MG63 (cell line): ENCODE measurements around the gene TOX3. TPM values are rescaled to one million over a fixed set of nuclear protein-coding genes. Genes with fewer than 3 reads are reported as not detected.

Experiments used
- DNase-seq: peaks from one replicate; pipeline ENCODE4 v3.0.0-alpha.2; 2020
- H3K27me3 ChIP-seq: fragments of 250-450 bp; sonication (Bioruptor Pico); 2 replicates; pipeline ENCODE4 v1.5.1; 2020; ENCODE audit warnings: mild to moderate bottlenecking, moderate library complexity
- H3K36me3 ChIP-seq: fragments of 250-450 bp; sonication (Bioruptor Pico); 2 replicates; pipeline ENCODE4 v1.5.1; 2020; ENCODE audit warnings: mild to moderate bottlenecking, moderate library complexity
- H3K4me3 ChIP-seq: fragments of 250-450 bp; sonication (Bioruptor Pico); 2 replicates; pipeline ENCODE4 v1.5.1; 2020; ENCODE audit warnings: mild to moderate bottlenecking, moderate library complexity
- H3K9me3 ChIP-seq: fragments of 250-450 bp; sonication (Bioruptor Pico); 2 replicates; pipeline ENCODE4 v1.5.1; 2020; ENCODE audit warnings: mild to moderate bottlenecking, moderate library complexity
- total RNA-seq: library from RNA; depleted of rRNA; stranded (reverse); fragments of >200 nt; shearing (Covaris generic); gene quantifications from 2 replicates; pipeline ENCODE4 v1.2.3, GENCODE V29; 2014; ENCODE audit warnings: low replicate concordance

TOX3 gene
- total RNA-seq, 1 experiment from 2014 or later = not detected

- no peaks in the 10 kb centered on the region for H3K9me3 ChIP-seq
- no peaks in the 10 kb centered on the region for H3K27me3 ChIP-seq
- H3K4me3 ChIP-seq = no peak overlapping the region
- no peaks in the 10 kb centered on the region for H3K36me3 ChIP-seq
- no peak for DNase-seq
Measured at GRCh38 chr16:52453644-52454043, 93.3 kb downstream of the TOX3 start.

- Histone ChIP-seq H3K9me3 (no peaks in the 10 kb centered on the region), H3K36me3 (no peaks in the 10 kb centered on the region), H3K4me3 (no peak overlapping the region), H3K27me3 (no peaks in the 10 kb centered on the region)
- no peak for DNase-seq
Measured at GRCh38 chr16:52451971-52452421, 94.9 kb downstream of the TOX3 start.

GRCh38 chr16:52450916-52451315, 96.0 kb downstream of the TOX3 start:
- Histone ChIP-seq H3K27me3 (no peaks in the 10 kb centered on the region), H3K4me3 (no peak overlapping the region), H3K9me3 (no peaks in the 10 kb centered on the region), H3K36me3 (no peaks in the 10 kb centered on the region)
- DNase-seq = no peak

- no peaks in the 10 kb centered on the region for H3K27me3 ChIP-seq
- H3K4me3 ChIP-seq = no peak overlapping the region
- H3K9me3 ChIP-seq = no peaks in the 10 kb centered on the region
- H3K36me3 ChIP-seq = no peaks in the 10 kb centered on the region
- DNase-seq = no peak
Measured at GRCh38 chr16:52450241-52450640, 96.7 kb downstream of the TOX3 start.

GRCh38 chr16:52446080-52446479, 100.9 kb downstream of the TOX3 start:
- Histone ChIP-seq H3K36me3 (no peaks in the 10 kb centered on the region), H3K27me3 (no peaks in the 10 kb centered on the region), H3K4me3 (no peak overlapping the region), H3K9me3 (no peaks in the 10 kb centered on the region)
- DNase-seq = no peak

- Histone ChIP-seq H3K9me3 (no peaks in the 10 kb centered on the region), H3K27me3 (no peaks in the 10 kb centered on the region), H3K4me3 (no peak overlapping the region), H3K36me3 (no peaks in the 10 kb centered on the region)
- DNase-seq = no peak
Measured at GRCh38 chr16:52441886-52442285, 105.1 kb downstream of the TOX3 start.

- Histone ChIP-seq H3K9me3 (no peaks in the 10 kb centered on the region), H3K27me3 (no peaks in the 10 kb centered on the region), H3K36me3 (no peaks in the 10 kb centered on the region), H3K4me3 (no peak overlapping the region)
- no peak for DNase-seq
Measured at GRCh38 chr16:52440248-52440647, 106.7 kb downstream of the TOX3 start.

- Histone ChIP-seq H3K36me3 (no peaks in the 10 kb centered on the region), H3K9me3 (no peaks in the 10 kb centered on the region), H3K4me3 (no peak overlapping the region), H3K27me3 (no peaks in the 10 kb centered on the region)
- no peak for DNase-seq
Measured at GRCh38 chr16:52439750-52440149, 107.2 kb downstream of the TOX3 start.

GRCh38 chr16:52439171-52439701, 107.7 kb downstream of the TOX3 start:
- no peaks in the 10 kb centered on the region for H3K27me3 ChIP-seq
- no peak overlapping the region for H3K4me3 ChIP-seq
- no peaks in the 10 kb centered on the region for H3K36me3 ChIP-seq
- DNase-seq = no peak
- H3K9me3 ChIP-seq = no peaks in the 10 kb centered on the region

GRCh38 chr16:52437277-52437670, 109.7 kb downstream of the TOX3 start:
- H3K4me3 ChIP-seq = no peak overlapping the region
- no peaks in the 10 kb centered on the region for H3K36me3 ChIP-seq
- H3K27me3 ChIP-seq = no peaks in the 10 kb centered on the region
- H3K9me3 ChIP-seq = no peaks in the 10 kb centered on the region
- DNase-seq = no peak

- DNase-seq = no peak
- Histone ChIP-seq H3K36me3 (no peaks in the 10 kb centered on the region), H3K27me3 (no peaks in the 10 kb centered on the region), H3K9me3 (no peaks in the 10 kb centered on the region), H3K4me3 (no peak overlapping the region)
Measured at GRCh38 chr16:52436339-52437276, 110.3 kb downstream of the TOX3 start.

- no peaks in the 10 kb centered on the region for H3K9me3 ChIP-seq
Measured at GRCh38 chr16:52434224-52434623, 112.7 kb downstream of the TOX3 start.

GRCh38 chr16:52433643-52434042, 113.3 kb downstream of the TOX3 start:
- H3K36me3 ChIP-seq = no peaks in the 10 kb centered on the region
- H3K4me3 ChIP-seq = no peak overlapping the region
- H3K9me3 ChIP-seq = no peaks in the 10 kb centered on the region
- H3K27me3 ChIP-seq = no peaks in the 10 kb centered on the region
- no peak for DNase-seq

More at GRCh38 chr16:52434224-52434623, 112.7 kb downstream of the TOX3 start:
- Histone ChIP-seq H3K27me3 (no peaks in the 10 kb centered on the region), H3K4me3 (no peak overlapping the region), H3K36me3 (no peaks in the 10 kb centered on the region)
- DNase-seq = no peak

GRCh38 chr16:52424591-52424990, 122.4 kb downstream of the TOX3 start:
- H3K4me3 ChIP-seq = no peak overlapping the region
- no peaks in the 10 kb centered on the region for H3K36me3 ChIP-seq
- no peak for DNase-seq
- no peaks in the 10 kb centered on the region for H3K9me3 ChIP-seq
- H3K27me3 ChIP-seq = no peaks in the 10 kb centered on the region; the same call in 1 of the 2 replicates

GRCh38 chr16:52422307-52422706, 124.6 kb downstream of the TOX3 start:
- Histone ChIP-seq H3K4me3 (no peak overlapping the region), H3K36me3 (no peaks in the 10 kb centered on the region), H3K27me3 (no peaks in the 10 kb centered on the region; the same call in 1 of the 2 replicates), H3K9me3 (no peaks in the 10 kb centered on the region)
- DNase-seq = no peak

GRCh38 chr16:52418201-52418600, 128.7 kb downstream of the TOX3 start:
- Histone ChIP-seq H3K36me3 (no peaks in the 10 kb centered on the region), H3K9me3 (peaks cover 3% of the 10 kb centered on the region; the same call in 1 of the 2 replicates), H3K27me3 (no peaks in the 10 kb centered on the region), H3K4me3 (no peak overlapping the region)
- no peak for DNase-seq

- Histone ChIP-seq H3K27me3 (no peaks in the 10 kb centered on the region), H3K36me3 (no peaks in the 10 kb centered on the region), H3K9me3 (peaks cover 3% of the 10 kb centered on the region; the same call in 1 of the 2 replicates), H3K4me3 (no peak overlapping the region)
- no peak for DNase-seq
Measured at GRCh38 chr16:52416888-52417287, 130.1 kb downstream of the TOX3 start.

- Histone ChIP-seq H3K27me3 (no peaks in the 10 kb centered on the region), H3K36me3 (no peaks in the 10 kb centered on the region), H3K9me3 (no peaks in the 10 kb centered on the region), H3K4me3 (no peak overlapping the region)
- no peak for DNase-seq
Measured at GRCh38 chr16:52411011-52411410, 135.9 kb downstream of the TOX3 start.
